Left forelimb (tissue), 1 donor: ENCODE results near the gene NLRP11.
"Not testable (repeated sequence)": the region's sequence is repeated elsewhere in the genome, so short reads cannot be mapped to it uniquely, and the experiment has no call there.

Source experiments
- DNase-seq: peaks from one replicate; pipeline ENCODE4 v3.0.0-alpha.2; 2018; ENCODE audit warnings: low spot score

The NLRP11 gene

GRCh38 chr19:55777528-55777927 lies 54.3 kb downstream of the NLRP11 start:
- DNase-seq = no peak

- not testable (repeated sequence) for DNase-seq
Measured at GRCh38 chr19:55769632-55770031, 62.2 kb downstream of the NLRP11 start.

DNA sequence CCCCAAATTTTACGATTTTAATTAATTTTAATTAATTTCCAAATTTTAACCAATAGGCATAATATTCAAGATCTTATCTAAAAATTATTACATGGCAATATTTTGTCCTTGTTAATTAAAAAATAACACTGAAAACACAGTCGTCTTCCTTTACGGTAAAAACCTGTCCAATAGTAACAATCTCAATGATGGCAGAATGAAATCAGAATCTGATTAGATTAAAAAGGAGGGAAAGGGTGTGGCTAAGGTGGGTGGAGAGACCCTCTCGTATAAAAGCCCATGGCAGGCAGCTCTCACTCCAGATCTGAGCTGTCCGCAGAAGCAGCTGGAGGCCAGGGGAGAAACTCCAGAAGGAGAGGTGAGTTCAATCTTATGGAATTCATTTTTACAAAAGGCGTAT lies 63.0 kb downstream of the NLRP11 start, which contains the start of gene RFPL4AL1:
TSS of gene RFPL4AL1 (plus strand) at position 301 of the 400 bp plus-strand sequence. CDS start 2,687 bp downstream, outside the sequence.
- not testable (repeated sequence) for DNase-seq

GRCh38 chr19:55766466-55766865 lies 65.3 kb downstream of the NLRP11 start:
- no peak for DNase-seq

- not testable (repeated sequence) for DNase-seq
Measured at GRCh38 chr19:55758797-55759196, 73.0 kb downstream of the NLRP11 start, which contains the start of gene RFPL4A. Gene RFPL4A, plus strand, starts transcription at chr19:55759097. Its CDS starts 2,704 bp downstream, at chr19:55761801.

DNA sequence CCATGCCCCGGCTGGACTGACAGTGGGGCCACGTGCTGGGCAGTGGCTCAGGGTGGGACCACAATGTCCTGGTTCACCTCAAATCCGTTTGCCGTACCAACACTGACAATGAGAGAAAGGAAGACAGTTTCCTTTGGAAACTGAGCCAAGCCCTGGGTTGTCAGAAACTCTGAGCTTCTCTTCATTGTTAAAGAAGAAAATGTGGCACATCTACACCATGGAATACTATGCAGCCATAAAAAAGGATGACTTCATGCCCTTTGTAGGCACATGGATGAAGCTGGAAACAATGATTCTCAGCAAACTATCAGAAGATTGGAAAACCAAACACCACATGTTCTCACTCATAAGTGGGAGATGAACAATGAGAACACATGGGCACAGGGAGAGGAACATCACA lies 75.0 kb downstream of the NLRP11 start:
- DNase-seq = not testable (repeated sequence)

GRCh38 chr19:55753401-55753800 lies 78.4 kb downstream of the NLRP11 start:
- DNase-seq = no peak

DNA sequence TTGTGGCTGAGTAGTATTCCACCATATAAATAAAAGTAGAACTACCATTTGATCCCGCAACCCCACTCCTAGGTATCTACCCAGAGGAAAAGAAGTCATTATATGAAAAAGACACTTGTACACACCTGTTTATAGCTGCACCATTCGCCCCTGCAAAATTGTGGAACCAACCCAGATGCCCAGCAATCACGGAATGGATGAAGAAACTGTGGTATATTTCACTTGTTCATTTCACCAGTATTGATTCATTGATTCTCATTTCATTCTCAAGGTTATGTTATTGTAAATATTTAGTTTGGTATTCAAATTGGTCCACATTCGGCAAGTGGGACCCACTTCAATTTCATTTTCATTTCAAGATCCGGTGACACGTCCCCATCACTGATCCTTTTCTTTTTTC lies 81.1 kb downstream of the NLRP11 start:
- no peak for DNase-seq

GRCh38 chr19:55738302-55738701 lies 93.5 kb downstream of the NLRP11 start, which contains the start of gene NLRP9:
Gene NLRP9, minus strand, starts transcription at chr19:55738402. Its CDS starts 28 bp downstream, at chr19:55738374.
- no peak for DNase-seq
